ENCODE measurements around the gene DIO1.
A peak's percentile ranks its signal among the peaks of the same experiment; 100 is the strongest.

Gene DIO1

GRCh38 chr1:53948291-53948690, 54.3 kb downstream of the DIO1 start:
- H3K4me3 ChIP-seq (ENCODE audit: control insufficient read depth in 1 of 7, extremely low read depth in 1 of 7, insufficient read depth in 4 of 7, low read depth in 2 of 7, low read length in 6 of 7) = no peak overlapping the region
- no peak overlapping the region for H3K27ac ChIP-seq (ENCODE audit: insufficient read depth in 1 of 2, low read depth in 1 of 2, low read length in 2 of 2, poor library complexity in 1 of 2, severe bottlenecking in 2 of 2)
- ChIA-PET CTCF (interaction anchor here (0.8 to 8.2 kb wide), 16 partner anchors 8 to 122 kb away, joined by 3 to 147 read pairs (median 4); partner anchors contain the start of gene DIO1), POLR2A (no interaction called here)
- DNase-seq = no peak
- peaks cover 1 to 26% (median 20%) of the 10 kb centered on the region in 4 experiments for H3K4me1 ChIP-seq (ENCODE audit: control extremely low read depth in 1 of 4, control insufficient read depth in 4 of 4, insufficient read depth in 4 of 4, low read length in 3 of 4)
- WGBS (ENCODE audit: insufficient coverage) = 100% methylated on average over 1 of the region's 5 CpGs
- H3K27me3 ChIP-seq (replicated peaks in 2 of 5; ENCODE audit: control insufficient read depth in 4 of 5, insufficient read depth in 5 of 5, low read length in 4 of 5) = no peaks in the 10 kb centered on the region
- peaks cover 0 to 24% (median 10%) of the 10 kb centered on the region in 4 experiments for H3K36me3 ChIP-seq (ENCODE audit: control insufficient read depth in 4 of 4, insufficient read depth in 4 of 4, low read length in 3 of 4)
- no peaks in the 10 kb centered on the region for H3K9me3 ChIP-seq (ENCODE audit: control extremely low read depth in 1 of 5, control insufficient read depth in 4 of 5, insufficient read depth in 2 of 5, low read depth in 1 of 5, low read length in 4 of 5)

DNA sequence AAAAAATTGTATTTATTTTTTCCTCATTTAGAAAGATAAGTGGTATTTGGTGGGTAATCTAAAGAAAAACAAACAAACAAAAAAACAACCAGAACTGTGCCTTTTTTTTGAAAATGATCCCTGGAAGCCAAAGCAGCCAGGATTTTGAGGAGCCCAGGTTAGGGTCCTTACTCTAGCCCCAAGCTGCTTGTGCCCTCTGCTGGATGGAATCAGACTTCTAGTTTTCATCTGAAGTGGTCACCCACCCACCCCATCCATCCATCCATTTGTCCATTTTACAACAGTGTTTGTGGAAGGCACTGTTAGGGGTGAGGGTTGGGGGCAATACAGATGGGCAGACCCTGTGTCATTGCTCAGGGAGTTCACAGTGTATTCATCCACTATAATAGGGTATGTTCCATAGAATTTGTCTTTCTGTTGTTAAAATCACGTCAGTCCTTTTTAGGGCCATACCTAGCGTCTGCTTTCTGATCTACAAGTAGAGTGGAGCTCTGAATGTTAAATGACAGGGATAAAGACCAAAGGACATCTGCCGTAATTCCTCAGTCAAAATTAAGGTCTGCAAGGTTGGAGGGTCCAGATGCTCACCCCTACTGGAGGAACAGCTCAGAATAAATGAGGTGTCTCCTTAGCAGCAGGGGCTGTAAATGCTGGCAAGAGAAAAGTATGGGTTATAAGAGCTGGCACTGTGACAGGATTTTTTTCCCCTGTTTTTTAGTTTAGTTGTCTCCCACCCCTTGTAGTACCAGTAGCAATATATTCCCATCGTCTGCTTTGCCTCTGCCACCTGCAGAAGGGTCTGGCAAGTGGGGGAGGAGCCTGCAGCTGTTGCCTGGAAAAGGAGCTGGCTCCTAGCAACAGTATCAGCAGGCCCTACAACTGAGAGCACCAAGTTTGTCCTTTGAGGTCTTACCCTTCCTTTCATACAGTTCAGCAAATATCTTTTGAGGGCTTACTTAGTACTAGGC, 55.3 kb downstream of the DIO1 start:
- peak; percentile 58 to 80 (median 75) for DNase-seq
- Histone ChIP-seq H3K4me3 (ENCODE audit: control insufficient read depth in 1 of 7, extremely low read depth in 1 of 7, insufficient read depth in 4 of 7, low read depth in 2 of 7, low read length in 6 of 7) (no peak overlapping the region), H3K27me3 (replicated peaks in 2 of 5; ENCODE audit: control insufficient read depth in 4 of 5, insufficient read depth in 5 of 5, low read length in 4 of 5) (no peaks in the 10 kb centered on the region), H3K4me1 (ENCODE audit: control extremely low read depth in 1 of 4, control insufficient read depth in 4 of 4, insufficient read depth in 4 of 4, low read length in 3 of 4) (peaks cover 1 to 18% (median 16%) of the 10 kb centered on the region in 4 experiments), H3K36me3 (ENCODE audit: control insufficient read depth in 4 of 4, insufficient read depth in 4 of 4, low read length in 3 of 4) (peaks cover 0 to 25% (median 13%) of the 10 kb centered on the region in 4 experiments), H3K27ac (ENCODE audit: insufficient read depth in 1 of 2, low read depth in 1 of 2, low read length in 2 of 2, poor library complexity in 1 of 2, severe bottlenecking in 2 of 2) (no peak overlapping the region), H3K9me3 (ENCODE audit: control extremely low read depth in 1 of 5, control insufficient read depth in 4 of 5, insufficient read depth in 2 of 5, low read depth in 1 of 5, low read length in 4 of 5) (no peaks in the 10 kb centered on the region)
- WGBS (ENCODE audit: insufficient coverage) = 100% methylated on average over 2 of the region's 4 CpGs
- ChIA-PET POLR2A (no interaction called here), CTCF (interaction anchor here (0.7 to 8.2 kb wide), 18 partner anchors 10 to 168 kb away, joined by 3 to 147 read pairs (median 5); no protein-coding TSS in a partner anchor)

- Histone ChIP-seq H3K9me3 (ENCODE audit: control extremely low read depth in 1 of 5, control insufficient read depth in 4 of 5, insufficient read depth in 2 of 5, low read depth in 1 of 5, low read length in 4 of 5) (no peaks in the 10 kb centered on the region), H3K4me3 (ENCODE audit: control insufficient read depth in 1 of 7, extremely low read depth in 1 of 7, insufficient read depth in 4 of 7, low read depth in 2 of 7, low read length in 6 of 7) (no peak overlapping the region), H3K27me3 (replicated peaks in 2 of 5; ENCODE audit: control insufficient read depth in 4 of 5, insufficient read depth in 5 of 5, low read length in 4 of 5) (no peaks in the 10 kb centered on the region), H3K27ac (ENCODE audit: insufficient read depth in 1 of 2, low read depth in 1 of 2, low read length in 2 of 2, poor library complexity in 1 of 2, severe bottlenecking in 2 of 2) (no peak overlapping the region), H3K36me3 (ENCODE audit: control insufficient read depth in 4 of 4, insufficient read depth in 4 of 4, low read length in 3 of 4) (peaks cover 2 to 32% (median 13%) of the 10 kb centered on the region in 4 experiments), H3K4me1 (ENCODE audit: control extremely low read depth in 1 of 4, control insufficient read depth in 4 of 4, insufficient read depth in 4 of 4, low read length in 3 of 4) (peaks cover 4 to 10% (median 7%) of the 10 kb centered on the region in 4 experiments)
- 96% methylated on average over 5 of the region's 5 CpGs for WGBS (ENCODE audit: insufficient coverage)
- DNase-seq = no peak
- ChIA-PET POLR2A (no interaction called here), CTCF (interaction anchor here (1.0 to 8.2 kb wide), 6 partner anchors 12 to 92 kb away, joined by 3 to 147 read pairs (median 44); no protein-coding TSS in a partner anchor)
These were observed 57.7 kb downstream of the DIO1 start for GRCh38 chr1:53951697-53952096.

- ChIA-PET POLR2A (no interaction called here), CTCF (interaction anchor here (0.6 to 8.2 kb wide), 5 partner anchors 36 to 128 kb away, joined by 3 to 147 read pairs (median 84); no protein-coding TSS in a partner anchor)
- Histone ChIP-seq H3K4me3 (ENCODE audit: control insufficient read depth in 1 of 7, extremely low read depth in 1 of 7, insufficient read depth in 4 of 7, low read depth in 2 of 7, low read length in 6 of 7) (no peak overlapping the region), H3K27me3 (replicated peaks in 2 of 5; ENCODE audit: control insufficient read depth in 4 of 5, insufficient read depth in 5 of 5, low read length in 4 of 5) (no peaks in the 10 kb centered on the region), H3K27ac (ENCODE audit: insufficient read depth in 1 of 2, low read depth in 1 of 2, low read length in 2 of 2, poor library complexity in 1 of 2, severe bottlenecking in 2 of 2) (no peak overlapping the region), H3K36me3 (ENCODE audit: control insufficient read depth in 4 of 4, insufficient read depth in 4 of 4, low read length in 3 of 4) (peaks cover 5 to 47% (median 16%) of the 10 kb centered on the region in 4 experiments), H3K9me3 (ENCODE audit: control extremely low read depth in 1 of 5, control insufficient read depth in 4 of 5, insufficient read depth in 2 of 5, low read depth in 1 of 5, low read length in 4 of 5) (no peaks in the 10 kb centered on the region), H3K4me1 (ENCODE audit: control extremely low read depth in 1 of 4, control insufficient read depth in 4 of 4, insufficient read depth in 4 of 4, low read length in 3 of 4) (peaks cover 0 to 8% (median 0%) of the 10 kb centered on the region in 4 experiments)
- DNase-seq = no peak
- WGBS (ENCODE audit: insufficient coverage) = no CpG with 5 or more reads among the region's 2 CpGs
These were observed 60.1 kb downstream of the DIO1 start for GRCh38 chr1:53954128-53954527.

- H3K27ac ChIP-seq (ENCODE audit: insufficient read depth in 1 of 2, low read depth in 1 of 2, low read length in 2 of 2, poor library complexity in 1 of 2, severe bottlenecking in 2 of 2) = peak overlapping the region in 1 of 2 experiments; percentile 23
- no peaks in the 10 kb centered on the region for H3K27me3 ChIP-seq (replicated peaks in 2 of 5; ENCODE audit: control insufficient read depth in 4 of 5, insufficient read depth in 5 of 5, low read length in 4 of 5)
- ChIA-PET POLR2A (no interaction called here), CTCF (interaction anchor here (0.5 to 1.7 kb wide), 8 partner anchors 9 to 254 kb away, joined by 3 to 5 read pairs (median 4); no protein-coding TSS in a partner anchor)
- H3K9me3 ChIP-seq (ENCODE audit: control extremely low read depth in 1 of 5, control insufficient read depth in 4 of 5, insufficient read depth in 2 of 5, low read depth in 1 of 5, low read length in 4 of 5) = no peaks in the 10 kb centered on the region
- H3K36me3 ChIP-seq (ENCODE audit: control insufficient read depth in 4 of 4, insufficient read depth in 4 of 4, low read length in 3 of 4) = peaks cover 5 to 53% (median 22%) of the 10 kb centered on the region in 4 experiments
- 100% methylated on average over 2 of the region's 3 CpGs for WGBS (ENCODE audit: insufficient coverage)
- peaks cover 0 to 8% (median 0%) of the 10 kb centered on the region in 4 experiments for H3K4me1 ChIP-seq (ENCODE audit: control extremely low read depth in 1 of 4, control insufficient read depth in 4 of 4, insufficient read depth in 4 of 4, low read length in 3 of 4)
- no peak for DNase-seq
- H3K4me3 ChIP-seq (ENCODE audit: control insufficient read depth in 1 of 7, extremely low read depth in 1 of 7, insufficient read depth in 4 of 7, low read depth in 2 of 7, low read length in 6 of 7) = no peak overlapping the region
These were observed 62.6 kb downstream of the DIO1 start for GRCh38 chr1:53956308-53957168.

DNA sequence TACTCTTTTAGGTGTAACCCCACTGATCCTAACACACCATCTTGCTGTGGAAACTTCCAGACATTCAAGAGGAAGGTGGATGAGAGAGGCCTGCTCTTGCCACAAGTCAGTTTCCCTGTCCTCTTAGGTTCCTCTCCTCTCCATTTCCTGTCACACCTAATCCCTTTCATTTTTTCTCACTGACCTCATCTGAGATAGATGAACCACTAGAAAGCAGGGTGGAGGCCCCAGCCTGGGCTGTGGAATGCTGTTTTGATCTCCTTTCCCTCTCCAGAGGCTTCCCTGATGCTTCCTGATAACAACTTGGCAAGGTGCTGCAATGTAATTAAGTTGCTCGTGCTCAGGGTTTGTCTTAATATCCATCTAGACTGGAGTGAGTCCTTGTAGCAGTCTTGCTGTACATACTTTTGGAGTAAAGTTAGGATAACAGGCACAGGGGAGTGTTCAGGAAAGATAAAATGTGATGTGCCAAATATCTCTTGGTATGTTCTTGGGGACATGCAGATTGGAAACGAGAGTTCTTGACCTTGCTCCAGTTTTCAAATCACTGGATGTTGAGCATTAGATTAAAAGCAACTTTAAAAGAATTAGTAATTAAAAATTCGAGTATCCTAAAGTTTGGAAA, 63.3 kb downstream of the DIO1 start:
- Histone ChIP-seq H3K27me3 (replicated peaks in 2 of 5; ENCODE audit: control insufficient read depth in 4 of 5, insufficient read depth in 5 of 5, low read length in 4 of 5) (no peaks in the 10 kb centered on the region), H3K4me3 (ENCODE audit: control insufficient read depth in 1 of 7, extremely low read depth in 1 of 7, insufficient read depth in 4 of 7, low read depth in 2 of 7, low read length in 6 of 7) (no peak overlapping the region), H3K36me3 (ENCODE audit: control insufficient read depth in 4 of 4, insufficient read depth in 4 of 4, low read length in 3 of 4) (peaks cover 5 to 53% (median 23%) of the 10 kb centered on the region in 4 experiments), H3K4me1 (ENCODE audit: control extremely low read depth in 1 of 4, control insufficient read depth in 4 of 4, insufficient read depth in 4 of 4, low read length in 3 of 4) (peaks cover 0 to 8% (median 0%) of the 10 kb centered on the region in 4 experiments), H3K9me3 (ENCODE audit: control extremely low read depth in 1 of 5, control insufficient read depth in 4 of 5, insufficient read depth in 2 of 5, low read depth in 1 of 5, low read length in 4 of 5) (no peaks in the 10 kb centered on the region), H3K27ac (ENCODE audit: insufficient read depth in 1 of 2, low read depth in 1 of 2, low read length in 2 of 2, poor library complexity in 1 of 2, severe bottlenecking in 2 of 2) (peak overlapping the region in 1 of 2 experiments; percentile 23)
- ChIA-PET POLR2A (no interaction called here), CTCF (interaction anchor here (1.2 to 5.3 kb wide), 7 partner anchors 8 to 98 kb away, joined by 3 to 93 read pairs (median 5); no protein-coding TSS in a partner anchor)
- 90% methylated on average over 1 of the region's 3 CpGs for WGBS (ENCODE audit: insufficient coverage)
- DNase-seq = no peak
